ENCODE results near the gene SLC31A1.

DNA sequence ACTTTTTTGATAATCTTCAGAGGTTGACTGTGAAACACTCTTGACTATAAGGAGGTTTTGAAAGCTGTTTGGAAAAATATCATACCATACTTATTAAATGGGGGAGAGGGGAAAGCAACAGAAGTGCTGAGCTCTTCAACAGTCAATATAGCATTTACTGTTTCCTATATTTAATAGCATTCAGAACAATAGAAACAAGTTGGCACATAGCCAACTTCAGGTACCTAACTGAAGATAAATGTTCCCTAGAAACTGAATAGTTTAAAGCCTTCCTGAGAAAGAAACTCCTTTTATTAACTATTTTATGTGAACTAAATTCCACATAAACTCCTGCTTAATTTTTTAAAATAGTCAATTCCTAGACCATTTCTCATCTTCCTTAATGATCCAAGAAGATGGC, 26.3 kb downstream of the SLC31A1 start:
- TF ChIP-seq TAF1 (IDR thresholded peaks at IDR 0.05; ENCODE audit: borderline replicate concordance, insufficient read depth, low read length), result no peak
- TF ChIP-seq, protein P1, sequence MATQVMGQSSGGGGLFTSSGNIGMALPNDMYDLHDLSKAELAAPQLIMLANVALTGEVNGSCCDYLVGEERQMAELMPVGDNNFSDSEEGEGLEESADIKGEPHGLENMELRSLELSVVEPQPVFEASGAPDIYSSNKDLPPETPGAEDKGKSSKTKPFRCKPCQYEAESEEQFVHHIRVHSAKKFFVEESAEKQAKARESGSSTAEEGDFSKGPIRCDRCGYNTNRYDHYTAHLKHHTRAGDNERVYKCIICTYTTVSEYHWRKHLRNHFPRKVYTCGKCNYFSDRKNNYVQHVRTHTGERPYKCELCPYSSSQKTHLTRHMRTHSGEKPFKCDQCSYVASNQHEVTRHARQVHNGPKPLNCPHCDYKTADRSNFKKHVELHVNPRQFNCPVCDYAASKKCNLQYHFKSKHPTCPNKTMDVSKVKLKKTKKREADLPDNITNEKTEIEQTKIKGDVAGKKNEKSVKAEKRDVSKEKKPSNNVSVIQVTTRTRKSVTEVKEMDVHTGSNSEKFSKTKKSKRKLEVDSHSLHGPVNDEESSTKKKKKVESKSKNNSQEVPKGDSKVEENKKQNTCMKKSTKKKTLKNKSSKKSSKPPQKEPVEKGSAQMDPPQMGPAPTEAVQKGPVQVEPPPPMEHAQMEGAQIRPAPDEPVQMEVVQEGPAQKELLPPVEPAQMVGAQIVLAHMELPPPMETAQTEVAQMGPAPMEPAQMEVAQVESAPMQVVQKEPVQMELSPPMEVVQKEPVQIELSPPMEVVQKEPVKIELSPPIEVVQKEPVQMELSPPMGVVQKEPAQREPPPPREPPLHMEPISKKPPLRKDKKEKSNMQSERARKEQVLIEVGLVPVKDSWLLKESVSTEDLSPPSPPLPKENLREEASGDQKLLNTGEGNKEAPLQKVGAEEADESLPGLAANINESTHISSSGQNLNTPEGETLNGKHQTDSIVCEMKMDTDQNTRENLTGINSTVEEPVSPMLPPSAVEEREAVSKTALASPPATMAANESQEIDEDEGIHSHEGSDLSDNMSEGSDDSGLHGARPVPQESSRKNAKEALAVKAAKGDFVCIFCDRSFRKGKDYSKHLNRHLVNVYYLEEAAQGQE (IDR thresholded peaks at IDR 0.05; ENCODE audit: insufficient read depth in 1 of 2, low read depth in 2 of 2, low read length in 2 of 2), result no peak
- TF ChIP-seq POLR2AphosphoS5 (IDR thresholded peaks at IDR 0.05; ENCODE audit: low read depth, low read length), result no peak
